HG03095 (cell line): ENCODE results near the gene SLC38A7.
"Not testable (repeated sequence)": the region's sequence is repeated elsewhere in the genome, so short reads cannot be mapped to it uniquely, and the experiment has no call there.

ENCODE experiments used
- ATAC-seq: cut with Tn5 transposase; IDR thresholded peaks from one replicate; pipeline ENCODE4 v1.9.1; 2021; ENCODE audit warnings: moderate library complexity; ENCODE audit not compliant: unreplicated experiment

SLC38A7 gene

DNA sequence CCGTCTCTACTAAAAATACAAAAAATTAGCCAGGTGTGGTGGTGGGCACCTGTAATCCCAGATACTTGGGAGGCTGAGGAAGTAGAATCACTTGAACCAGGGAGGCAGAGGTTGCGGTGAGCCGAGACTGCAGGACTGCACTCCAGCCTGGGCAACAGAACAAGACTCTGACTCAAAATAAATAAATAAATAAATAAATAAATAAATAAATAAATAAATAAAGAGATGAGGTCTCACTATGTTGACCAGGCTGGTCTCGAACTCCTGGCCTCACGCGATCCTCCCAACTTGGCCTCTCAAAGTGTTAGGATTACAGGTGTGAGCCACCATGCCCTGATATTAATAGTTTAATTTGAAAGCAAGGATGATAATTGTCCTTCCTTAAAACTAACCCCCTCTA, 47.5 kb downstream of the SLC38A7 start:
- not testable (repeated sequence) for ATAC-seq

GRCh38 chr16:58636466-58636865, 48.1 kb downstream of the SLC38A7 start:
- no peak for ATAC-seq

DNA sequence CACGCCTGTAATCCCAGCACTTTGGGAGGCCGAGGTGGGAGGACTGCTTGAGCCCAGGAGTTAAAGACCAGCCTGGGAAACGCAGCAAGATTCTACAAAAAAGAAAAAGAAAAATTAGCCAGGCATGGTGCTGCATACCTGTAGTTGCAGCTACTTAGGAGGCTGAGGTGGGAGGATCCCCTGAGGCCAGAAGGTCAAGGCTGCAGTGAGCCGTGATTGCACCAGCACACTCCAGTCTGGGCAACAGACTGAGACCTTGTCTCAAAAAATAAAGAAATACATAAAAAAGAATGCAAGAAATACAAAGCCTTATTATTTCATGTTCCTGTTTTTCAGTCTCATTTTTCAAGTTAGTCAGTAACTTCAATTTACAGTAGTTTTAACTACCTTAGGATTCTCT, 49.1 kb downstream of the SLC38A7 start:
- ATAC-seq = no peak

- no peak for ATAC-seq
Observed at GRCh38 chr16:58634265-58634802, 50.2 kb downstream of the SLC38A7 start.

DNA sequence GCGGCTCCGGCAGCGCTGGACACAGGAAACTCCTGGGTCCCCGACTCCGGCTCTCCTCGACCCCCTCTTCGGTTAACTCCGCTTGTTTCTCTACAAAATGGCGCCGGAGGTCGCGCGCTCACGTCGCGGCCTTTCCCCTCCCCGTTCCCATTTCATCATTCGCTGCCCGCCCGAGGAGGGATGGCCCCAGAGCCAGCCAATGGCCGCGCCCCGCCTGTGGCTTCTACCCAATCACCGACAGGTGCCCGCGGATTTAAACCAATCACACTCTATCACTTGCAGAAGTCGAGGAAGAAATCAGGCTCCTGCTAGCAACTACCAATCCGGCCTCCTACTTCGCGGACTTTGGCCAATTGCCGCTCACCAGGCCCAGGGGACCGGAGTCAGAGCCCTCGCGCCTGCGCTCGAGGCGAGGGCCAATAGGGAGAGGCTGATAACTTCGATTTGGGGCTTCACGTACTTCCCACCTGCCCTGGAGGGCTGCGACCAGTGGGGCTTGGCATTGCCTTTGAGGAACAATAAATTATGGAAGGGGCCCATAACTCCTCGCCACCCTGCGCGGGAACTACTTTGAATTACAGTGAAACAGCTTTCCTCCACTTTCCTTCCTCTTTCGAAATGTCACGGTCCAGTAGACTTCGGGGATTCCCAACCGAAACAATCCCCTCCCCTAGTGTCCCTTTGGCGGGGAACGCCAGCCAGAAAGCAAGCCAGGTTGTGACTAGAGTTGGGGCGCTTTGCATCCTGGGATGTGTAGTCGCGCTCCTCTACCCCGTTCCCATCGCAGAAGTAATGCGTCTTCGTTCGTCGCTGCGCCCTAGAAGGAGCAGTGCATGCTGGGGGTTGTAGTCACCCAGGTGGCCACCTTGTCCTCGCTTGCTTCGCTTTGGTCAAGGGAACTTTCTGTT, 54.6 kb downstream of the SLC38A7 start, which contains the start of gene CNOT1:
Gene CNOT1 (minus strand): TSS at position 94 of the 908 bp plus-strand sequence. CDS start 30,489 bp downstream, outside the sequence.
- peak; percentile 85 for ATAC-seq

DNA sequence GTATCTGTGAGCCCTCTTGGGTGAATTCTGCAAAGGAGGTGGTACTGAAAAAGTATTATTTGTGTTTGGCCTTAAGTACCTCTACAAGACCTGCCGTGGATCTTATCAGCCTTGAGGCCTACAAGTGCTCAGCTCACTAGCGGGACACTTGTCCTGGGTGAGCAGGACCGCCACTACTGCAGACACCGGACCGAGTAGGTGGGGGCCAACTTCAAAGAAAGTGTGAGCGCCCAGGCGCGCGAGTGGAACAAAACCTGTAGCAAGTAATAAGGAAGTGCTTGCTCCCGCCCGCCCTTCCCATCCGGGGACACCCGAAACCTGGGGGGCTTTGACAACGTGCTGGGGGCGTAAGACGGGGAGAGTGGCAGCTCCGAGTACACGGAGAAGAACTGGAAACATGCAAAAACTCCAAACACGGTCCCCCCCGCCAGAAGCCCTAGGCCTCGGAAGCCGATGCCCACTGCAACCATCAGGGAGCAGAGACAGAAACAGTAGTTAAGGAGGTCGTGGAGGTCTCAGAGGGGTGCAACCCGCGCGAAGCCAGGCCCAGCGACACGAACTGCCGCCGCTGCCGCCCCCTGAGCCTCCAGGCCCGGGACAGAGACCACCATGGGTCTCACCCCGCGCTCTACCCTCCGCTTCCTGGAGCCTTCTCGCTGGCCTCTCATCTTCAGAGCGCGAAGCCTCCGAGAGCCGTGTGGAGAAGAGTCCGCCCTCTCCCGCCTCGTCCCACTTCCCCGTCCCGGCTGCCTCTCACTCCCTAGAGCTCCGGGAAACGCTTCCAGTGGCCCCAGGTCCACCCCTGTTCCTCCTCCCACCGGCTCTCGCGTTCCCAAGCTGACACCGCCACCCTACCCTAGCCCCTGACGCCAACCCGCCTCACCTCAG, 55.5 kb downstream of the SLC38A7 start:
- no peak for ATAC-seq

DNA sequence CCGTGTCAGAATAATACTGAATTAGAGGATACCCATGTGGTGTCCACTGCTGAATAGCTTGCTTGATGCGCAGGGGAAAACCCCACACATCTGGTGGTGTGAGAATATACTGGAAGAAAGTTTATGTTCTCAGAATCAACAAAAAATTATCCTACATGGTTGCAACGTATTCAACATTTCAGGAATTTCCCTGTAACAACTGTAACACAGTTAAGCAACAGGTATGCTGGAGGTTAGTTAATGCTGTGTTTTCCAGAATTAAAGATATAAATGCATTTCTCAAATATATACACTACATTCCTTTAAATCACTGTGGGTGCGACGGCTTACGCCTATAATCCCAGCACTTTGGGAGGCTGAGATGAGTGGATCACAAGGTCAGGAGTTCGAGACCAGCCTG, 60.4 kb downstream of the SLC38A7 start:
- ATAC-seq = no peak

DNA sequence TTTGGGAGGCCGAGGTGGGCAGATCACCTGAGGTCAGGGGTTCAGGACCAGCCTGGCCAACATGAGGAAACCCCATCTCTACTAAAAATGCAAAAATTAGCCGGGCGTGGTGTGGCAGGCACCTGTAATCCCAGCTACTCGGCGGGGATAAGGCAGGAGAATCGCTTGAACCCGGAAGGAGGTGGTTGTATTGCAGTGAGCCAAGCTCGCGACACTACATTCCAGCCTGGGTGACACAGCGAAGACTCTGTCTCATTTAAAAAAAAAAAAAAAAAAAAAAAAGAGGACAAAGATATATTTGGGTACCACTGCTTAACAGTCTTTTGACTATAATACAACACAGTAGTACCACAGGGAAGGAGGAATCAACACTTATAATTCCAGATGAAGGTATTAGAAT, 64.2 kb downstream of the SLC38A7 start:
- ATAC-seq = no peak

DNA sequence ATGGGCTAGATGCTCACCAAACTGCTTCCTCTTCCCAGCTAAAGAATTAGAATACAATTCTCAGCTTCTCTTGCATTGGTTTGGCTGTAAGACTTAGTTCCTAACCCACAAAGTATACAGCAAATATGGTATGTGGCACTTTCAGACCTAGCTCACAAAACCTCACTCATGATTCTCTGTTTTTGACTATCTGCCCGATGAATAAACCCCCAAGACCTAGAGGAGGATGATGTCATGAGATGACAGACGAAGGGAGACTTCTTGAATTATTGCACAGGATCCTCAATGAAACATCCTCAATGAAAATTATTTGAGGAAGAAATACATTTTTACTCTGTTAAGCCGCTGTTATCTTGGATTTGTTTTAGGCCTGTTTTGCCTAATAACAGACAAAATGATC, 69.3 kb downstream of the SLC38A7 start:
- no peak for ATAC-seq
